PC-3 (cell line): ENCODE data around the gene NEDD4L. TPM values are rescaled to one million over a fixed set of nuclear protein-coding genes. Genes with fewer than 3 reads are reported as not detected.
A peak's percentile ranks its signal among the peaks of the same experiment; 100 is the strongest.

Experiments used
- ATAC-seq: fragments of 200-7000 bp; cut with Tn5 transposase; 2 replicates; pipeline ENCODE4 v1.9.1; 2020; ENCODE audit warnings: mild to moderate bottlenecking, moderate library complexity
- BruUV-seq: library from RNA; stranded (reverse); fragments of 400-500 nt; replicated peaks from 2 replicates; lab custom pipeline; 2021; lab: Mats Ljungman, UMichigan
- CTCF ChIA-PET: fragments of 300-600 bp; sonication (Branson Sonifier 250); formaldehyde crosslinking; loops from one replicate; lab custom pipeline; 2022; ENCODE audit warnings: antibody characterized with exemption; lab: Charles Lee
- POLR2A ChIA-PET: fragments of 300-600 bp; sonication (Branson Sonifier 250); formaldehyde crosslinking; loops from one replicate; lab custom pipeline; 2022; ENCODE audit warnings: antibody characterized with exemption; ENCODE audit not compliant: unreplicated experiment; lab: Charles Lee
- DNase-seq: peaks from one replicate; pipeline ENCODE4 v3.0.0-alpha.2; 2015
- H2AFZ ChIP-seq: fragments of 300-600 bp; sonication (generic); 2 replicates; pipeline ENCODE4 v1.6.0; 2016; ENCODE audit warnings: antibody characterized with exemption, low read length
- H3F3A ChIP-seq: fragments of 300-600 bp; sonication (generic); one replicate; pipeline ENCODE4 v1.6.0; 2017; ENCODE audit warnings: antibody characterized with exemption, low read length, control low read depth, mild to moderate bottlenecking; ENCODE audit not compliant: unreplicated experiment
- H3K27ac ChIP-seq: fragments of 300-600 bp; sonication (generic); 2 replicates; pipeline ENCODE4 v1.5.1; 2016; ENCODE audit warnings: mild to moderate bottlenecking, low read length
- H3K27me3 ChIP-seq: fragments of 300-600 bp; sonication (generic); 2 replicates; pipeline ENCODE4 v1.6.1; 2016; ENCODE audit warnings: low read length, mixed read lengths
- H3K36me3 ChIP-seq: fragments of 300-600 bp; sonication (generic); 2 replicates; pipeline ENCODE4 v1.6.1; 2016; ENCODE audit warnings: low read depth, mixed run types, low read length, mixed read lengths
- H3K4me1 ChIP-seq: fragments of 300-600 bp; sonication (generic); 2 replicates; pipeline ENCODE4 v1.5.1; 2016; ENCODE audit warnings: low read length; ENCODE audit not compliant: insufficient read depth
- H3K4me2 ChIP-seq: fragments of 300-600 bp; sonication (generic); 2 replicates; pipeline ENCODE4 v1.6.0; 2016; ENCODE audit warnings: low read length
- H3K4me3 ChIP-seq: fragments of 300-600 bp; sonication (generic); 2 replicates; pipeline ENCODE4 v1.5.1; 2016; ENCODE audit warnings: mild to moderate bottlenecking, low read length, mixed read lengths
- H3K79me2 ChIP-seq: fragments of 300-600 bp; sonication (generic); 2 replicates; pipeline ENCODE4 v1.6.1; 2017; ENCODE audit warnings: low read length, mixed read lengths
- H3K9ac ChIP-seq: fragments of 300-600 bp; sonication (generic); 2 replicates; pipeline ENCODE4 v1.6.0; 2016; ENCODE audit warnings: mild to moderate bottlenecking, low read length
- H3K9me2 ChIP-seq: fragments of 300-600 bp; sonication (generic); replicated peaks from 2 replicates; pipeline ENCODE4 v1.6.1; 2016; ENCODE audit warnings: mixed run types, low read length, mixed read lengths
- H3K9me3 ChIP-seq: fragments of 300-600 bp; sonication (generic); 2 replicates; pipeline ENCODE4 v1.6.1; 2016; ENCODE audit warnings: low read length, mixed read lengths
- H4K20me1 ChIP-seq: fragments of 300-600 bp; sonication (generic); 2 replicates; pipeline ENCODE4 v1.6.1; 2016; ENCODE audit warnings: low read length, mixed read lengths
- CTCF ChIP-seq: fragments of 300-600 bp; sonication (generic); conservative IDR thresholded peaks from 2 replicates; pipeline ENCODE4 v1.5.1; 2017; ENCODE audit warnings: antibody characterized with exemption, low read depth, mild to moderate bottlenecking, low read length
- EZH2 ChIP-seq: fragments of 300-600 bp; sonication (generic); IDR thresholded peaks from one replicate; pipeline ENCODE4 v1.6.1; 2017; ENCODE audit warnings: antibody characterized with exemption, mild to moderate bottlenecking, low read length; ENCODE audit not compliant: unreplicated experiment
- EZH2phosphoT487 ChIP-seq: fragments of 300-600 bp; sonication (generic); IDR thresholded peaks from 2 replicates; pipeline ENCODE4 v1.6.1; 2018; ENCODE audit warnings: mild to moderate bottlenecking, antibody characterized with exemption, low read length, borderline replicate concordance
- intact Hi-C: fragments of 100-400 bp; cut with micrococcal nuclease; formaldehyde crosslinking; loops from 2 replicates; pipeline ENCODE4 v1.9.0; 2023
- total RNA-seq: library from RNA; depleted of rRNA; stranded (reverse); fragments of >200 nt; gene quantifications from 2 replicates; pipeline ENCODE4 v1.2.3, GENCODE V29; 2014

The NEDD4L gene
- total RNA-seq, 1 experiment from 2014 or later = 105 TPM

GRCh38 chr18:58270396-58270795, 226.4 kb downstream of the NEDD4L start:
- DNase-seq (no peak), ATAC-seq (no peak)
- intact Hi-C loops = loop anchor here (2.0 kb wide), 1 partner anchor 44 kb away; no protein-coding TSS in a partner anchor
- Histone ChIP-seq H3K9ac (peak overlapping the region; percentile 54), H3K27me3 (no peaks in the 10 kb centered on the region), H3K27ac (peak overlapping the region; percentile 92), H3K4me1 (peaks cover 51% of the 10 kb centered on the region), H3K36me3 (peaks cover 8% of the 10 kb centered on the region), H2AFZ (no peak overlapping the region), H4K20me1 (no peaks in the 10 kb centered on the region), H3K9me3 (no peaks in the 10 kb centered on the region), H3K9me2 (no peaks in the 10 kb centered on the region), H3K4me3 (peak overlapping the region; percentile 57), H3K4me2 (peak overlapping the region; percentile 84), H3F3A (peaks cover 8% of the 10 kb centered on the region), H3K79me2 (peaks cover 89% of the 10 kb centered on the region)
- ChIA-PET CTCF (no interaction called here), POLR2A (interaction anchor here (0.7 kb wide), 1 partner anchor 18 kb away, joined by 4 read pairs; no protein-coding TSS in a partner anchor)
- no TSS peak for BruUV-seq
- no peak for TF ChIP-seq CTCF
- TF ChIP-seq EZH2phosphoT487 = no peak
- TF ChIP-seq EZH2 = no peak

GRCh38 chr18:58271770-58272169, 227.7 kb downstream of the NEDD4L start:
- Histone ChIP-seq H3K4me2 (no peak overlapping the region), H3K36me3 (peaks cover 7% of the 10 kb centered on the region; the same call in 1 of the 2 replicates), H2AFZ (no peak overlapping the region), H3K9me2 (no peaks in the 10 kb centered on the region), H3K27me3 (no peaks in the 10 kb centered on the region), H3F3A (peaks cover 8% of the 10 kb centered on the region), H3K9ac (no peak overlapping the region), H3K27ac (no peak overlapping the region), H3K79me2 (peaks cover 83% of the 10 kb centered on the region), H3K4me1 (peaks cover 51% of the 10 kb centered on the region), H4K20me1 (no peaks in the 10 kb centered on the region), H3K4me3 (no peak overlapping the region), H3K9me3 (no peaks in the 10 kb centered on the region)
- no peak for TF ChIP-seq EZH2phosphoT487
- no peak for TF ChIP-seq CTCF
- no peak for TF ChIP-seq EZH2
- intact Hi-C loops = loop anchor here (2.0 kb wide), 1 partner anchor 43 kb away; no protein-coding TSS in a partner anchor
- ChIA-PET POLR2A (no interaction called here), CTCF (interaction anchor here (0.9 kb wide), 1 partner anchor 50 kb away, joined by 6 read pairs; no protein-coding TSS in a partner anchor)
- DNase-seq (no peak), ATAC-seq (no peak)
- BruUV-seq = no TSS peak

GRCh38 chr18:58272209-58272608, 228.2 kb downstream of the NEDD4L start:
- peaks cover 83% of the 10 kb centered on the region for H3K79me2 ChIP-seq
- intact Hi-C loops = no loop called here
- H3K4me2 ChIP-seq = no peak overlapping the region
- H3K4me1 ChIP-seq = peaks cover 50% of the 10 kb centered on the region
- no peak overlapping the region for H3K4me3 ChIP-seq
- H3K27ac ChIP-seq = no peak overlapping the region
- no peaks in the 10 kb centered on the region for H3K9me3 ChIP-seq
- ChIA-PET POLR2A (no interaction called here), CTCF (no interaction called here)
- no peaks in the 10 kb centered on the region for H4K20me1 ChIP-seq
- no peaks in the 10 kb centered on the region for H3K9me2 ChIP-seq
- H3K9ac ChIP-seq = no peak overlapping the region
- H3K27me3 ChIP-seq = no peaks in the 10 kb centered on the region
- H3F3A ChIP-seq = peaks cover 8% of the 10 kb centered on the region
- H2AFZ ChIP-seq = no peak overlapping the region
- peaks cover 7% of the 10 kb centered on the region; the same call in 1 of the 2 replicates for H3K36me3 ChIP-seq
- no peak for DNase-seq
- no peak for ATAC-seq
- BruUV-seq = no TSS peak
- TF ChIP-seq EZH2phosphoT487 (no peak), EZH2 (no peak)
